Measurements from ENCODE around the gene UBE2Z.
A peak's percentile ranks its signal among the peaks of the same experiment; 100 is the strongest.
"Not testable (repeated sequence)": the region's sequence is repeated elsewhere in the genome, so short reads cannot be mapped to it uniquely, and the experiment has no call there.

Gene UBE2Z

GRCh38 chr17:48904428-48904827 is 3.8 kb upstream of the UBE2Z start:
- DNase-seq (ENCODE audit: low read depth in 3 of 3): no peak

GRCh38 chr17:48905987-48906515 is 2.2 kb upstream of the UBE2Z start:
- DNase-seq (ENCODE audit: low read depth in 3 of 3): no peak

- DNase-seq (ENCODE audit: low read depth in 3 of 3): no peak
Measured at GRCh38 chr17:48907713-48908046, 527 bp upstream of the UBE2Z start.

DNA sequence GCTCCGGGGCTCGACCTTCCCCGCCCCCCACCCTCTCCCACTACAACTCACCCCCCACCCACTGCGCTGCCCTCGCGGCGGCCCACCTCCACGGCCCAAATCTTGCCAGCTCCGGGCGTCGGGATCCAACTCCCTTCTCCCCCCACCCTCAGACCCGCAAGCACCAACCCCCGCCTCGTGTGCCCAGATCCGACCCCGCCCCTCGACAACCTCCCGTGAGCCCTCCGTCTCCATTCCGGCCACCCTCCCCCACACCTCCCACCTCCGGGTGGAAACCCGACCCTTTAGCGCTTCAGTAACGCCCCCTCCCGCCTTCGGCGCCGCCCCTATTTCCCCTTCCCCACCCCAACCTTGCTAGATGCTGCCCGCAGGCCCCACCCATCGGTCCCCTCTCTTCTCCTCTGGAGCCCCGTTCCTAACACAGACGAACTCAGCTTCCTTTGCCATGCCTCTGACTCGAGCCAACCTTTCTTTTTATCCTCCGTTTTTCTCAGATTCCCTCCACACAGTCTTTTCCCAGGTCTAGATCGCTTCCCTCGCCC is 717 bp downstream of the UBE2Z start:
- peak; percentile 75 to 97 (median 85) for DNase-seq (ENCODE audit: low read depth in 3 of 3)

GRCh38 chr17:48909783-48910182 is 1.6 kb downstream of the UBE2Z start:
- DNase-seq (ENCODE audit: low read depth in 3 of 3): no peak

DNA sequence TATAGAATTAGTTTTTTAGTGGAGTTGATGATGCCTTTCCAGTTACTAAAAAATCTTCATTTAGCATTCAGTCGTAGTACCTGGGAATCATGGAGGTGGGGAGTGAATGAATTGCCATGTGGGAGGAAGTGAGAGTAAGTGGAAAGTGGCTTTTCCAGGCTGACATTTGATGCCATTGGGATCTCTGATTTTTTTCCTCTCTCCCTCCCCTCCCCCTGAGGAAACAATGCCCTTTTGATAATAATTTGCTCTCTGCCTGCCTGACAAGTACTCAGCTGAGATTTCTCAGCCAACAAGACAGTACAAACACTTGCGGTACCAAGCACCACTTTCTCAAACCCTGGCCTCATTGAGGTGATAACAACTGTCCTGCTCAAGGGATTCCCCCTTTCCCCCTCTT is 2.2 kb downstream of the UBE2Z start:
- no peak for DNase-seq (ENCODE audit: low read depth in 3 of 3)

DNA sequence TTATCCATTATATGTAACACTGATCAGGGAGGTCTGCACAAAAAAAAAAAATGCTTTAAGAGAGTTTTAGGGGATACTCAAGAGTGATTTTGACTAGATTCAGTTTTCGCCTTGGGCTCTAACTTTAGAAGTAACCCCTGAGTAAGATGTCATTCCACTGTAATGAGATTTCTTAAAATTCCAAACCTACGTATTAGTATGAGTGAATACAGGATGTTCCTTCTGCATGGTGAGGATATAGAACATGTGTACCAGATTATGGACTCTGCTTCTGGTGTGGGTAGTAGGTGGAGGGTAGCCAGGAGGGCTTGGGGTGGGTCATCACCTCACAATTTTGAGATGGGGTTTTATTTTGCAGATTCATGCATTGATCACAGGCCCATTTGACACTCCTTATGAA is 4.3 kb downstream of the UBE2Z start:
- DNase-seq (ENCODE audit: low read depth in 3 of 3): no peak

DNA sequence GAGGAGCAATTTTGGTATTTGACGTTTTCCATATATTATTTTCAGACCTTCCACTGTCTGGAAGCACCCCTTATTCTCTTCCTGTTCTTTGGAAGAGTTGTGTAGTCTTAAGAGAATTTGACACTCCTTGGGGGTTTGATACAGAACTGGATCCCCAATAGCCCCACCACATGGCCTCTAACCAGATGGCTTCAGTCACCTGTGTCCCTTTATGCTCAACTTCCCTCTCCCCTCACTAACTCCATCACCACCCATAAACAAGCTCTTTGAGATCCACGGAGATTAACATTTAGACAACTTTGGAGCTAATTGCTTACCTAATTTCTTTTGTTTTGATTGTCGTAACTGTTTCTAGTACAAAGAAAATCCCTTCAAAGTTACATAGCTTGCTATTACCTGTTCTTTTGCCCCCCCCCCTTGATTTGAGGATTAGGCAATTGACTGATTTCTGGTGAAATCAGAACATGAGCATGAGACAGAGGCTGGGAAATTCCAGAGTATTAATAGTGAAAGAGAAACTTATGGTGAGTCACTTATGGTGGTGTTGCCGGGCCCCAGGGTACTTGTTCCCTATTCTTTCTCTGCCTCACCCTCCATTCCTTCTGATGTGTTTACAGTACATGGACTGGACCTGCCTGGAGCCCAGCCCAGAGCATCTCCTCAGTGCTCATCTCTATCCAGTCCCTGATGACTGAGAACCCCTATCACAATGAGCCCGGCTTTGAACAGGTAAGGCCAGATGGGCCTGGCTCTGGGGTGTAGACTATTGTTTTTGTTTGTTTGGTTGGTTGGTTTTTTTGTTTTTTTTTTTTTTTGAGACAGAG is 7.5 kb downstream of the UBE2Z start:
- DNase-seq (ENCODE audit: low read depth in 3 of 3): peak; percentile 22 to 51 (median 46)

- no peak for DNase-seq (ENCODE audit: low read depth in 3 of 3)
Measured at GRCh38 chr17:48925251-48925990, 17.2 kb downstream of the UBE2Z start.

GRCh38 chr17:48925991-48926342 is 17.8 kb downstream of the UBE2Z start:
- DNase-seq (ENCODE audit: low read depth in 3 of 3): no peak

GRCh38 chr17:48927978-48928745 is 20.0 kb downstream of the UBE2Z start:
- DNase-seq (ENCODE audit: low read depth in 3 of 3): no peak

DNA sequence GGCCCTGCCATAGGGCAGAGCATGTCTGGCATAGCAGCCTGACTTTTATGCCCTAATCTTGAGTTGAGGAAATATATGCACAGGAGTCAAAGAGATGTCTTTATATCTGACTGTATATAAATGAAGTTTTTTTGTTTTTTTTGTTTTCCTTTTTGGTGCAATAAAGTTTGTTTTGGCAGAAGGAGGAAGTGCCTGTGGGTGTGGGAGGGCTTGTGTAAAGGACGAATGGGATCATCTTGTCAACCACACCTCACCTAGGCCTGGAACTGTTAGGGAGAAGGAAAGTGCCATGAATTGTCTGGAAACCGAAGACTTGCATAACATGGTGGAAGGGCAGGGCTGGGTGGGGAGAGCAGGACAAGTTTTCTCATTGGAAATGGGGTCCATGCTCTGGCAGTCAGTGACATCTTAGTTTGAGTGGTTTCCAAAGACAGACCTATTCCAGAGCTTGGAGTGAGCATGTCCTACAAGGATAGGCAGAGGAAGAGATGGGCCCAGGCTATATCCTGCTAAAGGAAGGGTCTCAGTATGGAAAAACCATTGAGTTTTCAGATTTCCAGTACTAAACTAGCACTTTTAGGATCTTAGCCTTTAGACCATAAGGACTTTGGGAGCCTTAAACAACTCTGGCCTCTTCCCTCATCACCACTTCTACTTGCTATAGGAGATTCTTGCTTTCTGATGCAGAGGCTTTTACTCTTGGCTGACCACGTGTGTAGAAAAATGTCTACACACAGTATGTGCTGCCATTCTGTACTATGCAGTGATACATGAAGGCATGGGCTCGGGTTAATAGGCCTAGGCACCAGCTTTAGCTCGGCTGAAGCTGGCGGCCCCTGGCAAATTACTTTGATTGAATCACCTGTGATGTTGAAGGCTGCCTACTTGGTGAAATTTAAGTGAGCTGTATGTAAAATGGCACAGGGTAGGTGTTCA is 20.9 kb downstream of the UBE2Z start:
- no peak for DNase-seq (ENCODE audit: low read depth in 3 of 3)

- no peak for DNase-seq (ENCODE audit: low read depth in 3 of 3)
Measured at GRCh38 chr17:48929812-48930165, 21.6 kb downstream of the UBE2Z start.

GRCh38 chr17:48930435-48930873 is 22.2 kb downstream of the UBE2Z start:
- DNase-seq (ENCODE audit: low read depth in 3 of 3): no peak

DNA sequence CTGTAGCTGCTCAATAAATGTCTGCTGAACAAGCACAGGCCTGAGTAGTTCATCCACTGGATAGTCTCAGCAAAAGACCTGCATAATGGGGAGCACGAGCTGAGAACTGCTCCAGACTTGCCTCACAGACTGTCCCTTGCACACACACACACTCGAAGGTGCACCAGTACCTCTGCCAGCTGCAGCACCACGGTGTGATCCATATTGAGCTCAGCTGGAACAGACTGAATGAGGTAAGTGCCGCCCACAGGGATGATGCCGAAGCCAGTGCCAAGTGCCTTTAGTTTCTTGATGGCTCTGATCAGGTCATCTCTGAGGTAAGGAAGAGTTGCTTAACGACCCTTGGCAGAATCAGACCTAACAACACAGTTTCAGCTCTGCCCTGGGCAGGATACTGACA is 24.8 kb downstream of the UBE2Z start:
- DNase-seq (ENCODE audit: low read depth in 3 of 3): no peak

GRCh38 chr17:48944515-48945260 is 36.5 kb downstream of the UBE2Z start, which contains the start of gene SNF8:
TSS of gene SNF8 (minus strand) at chr17:48944842. CDS start at chr17:48944734, 108 bp downstream.
- DNase-seq (ENCODE audit: low read depth in 3 of 3): peak; percentile 87 to 93 (median 93)

DNA sequence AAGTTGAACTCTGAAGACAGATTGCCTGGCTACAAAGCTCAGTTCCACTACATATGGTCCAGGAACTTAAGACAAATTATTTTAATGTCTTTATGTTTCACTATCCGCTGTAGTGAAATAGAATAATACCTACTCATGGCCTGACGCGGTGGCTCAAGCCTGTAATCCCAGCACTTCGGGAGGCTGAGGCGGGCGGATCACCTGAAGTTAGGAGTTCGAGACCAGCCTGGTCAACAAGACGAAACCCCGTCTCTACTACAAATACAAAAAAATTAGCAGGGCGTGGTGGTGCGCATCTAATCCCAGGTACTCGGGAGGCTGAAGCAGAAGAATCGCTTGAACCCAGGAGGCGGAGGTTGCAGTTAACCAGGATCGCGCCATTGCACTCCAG is 37.0 kb downstream of the UBE2Z start:
- not testable (repeated sequence) for DNase-seq (ENCODE audit: low read depth in 3 of 3)

- no peak for DNase-seq (ENCODE audit: low read depth in 3 of 3)
Measured at GRCh38 chr17:48951572-48951971, 43.4 kb downstream of the UBE2Z start.

DNA sequence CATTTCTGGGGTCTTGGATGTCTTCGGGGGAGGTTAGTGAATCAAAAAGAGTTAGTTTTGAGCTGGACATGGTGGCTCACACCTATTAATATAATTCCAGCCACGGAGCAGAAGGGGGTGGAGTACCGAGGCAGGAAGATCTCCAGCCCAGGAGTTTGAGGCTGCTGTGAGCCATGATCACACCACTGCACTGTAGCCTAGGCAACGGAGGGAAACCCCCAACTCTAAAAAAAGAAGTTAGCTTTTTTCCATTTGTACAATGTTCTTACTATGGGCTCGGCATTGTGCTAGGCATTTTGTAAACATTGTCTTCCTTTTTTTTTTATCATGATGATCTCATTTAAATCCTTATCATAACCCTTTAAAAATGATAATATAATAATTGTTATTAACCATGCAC is 44.7 kb downstream of the UBE2Z start:
- DNase-seq (ENCODE audit: low read depth in 3 of 3): no peak

- no peak for DNase-seq (ENCODE audit: low read depth in 3 of 3)
Measured at GRCh38 chr17:48954300-48954755, 46.1 kb downstream of the UBE2Z start.
